Hematopoietic multipotent progenitor cell treated with erythropoietin and hydrocortisone succinate and interleukin-3 and kit ligand, for 4 days (in vitro differentiated cells): ENCODE measurements around the gene TLR1.
A peak's percentile ranks its signal among the peaks of the same experiment; 100 is the strongest.
"Not testable (repeated sequence)": the region's sequence is repeated elsewhere in the genome, so short reads cannot be mapped to it uniquely, and the experiment has no call there.

ENCODE experiments used
- DNase-seq: peaks from one replicate; pipeline ENCODE4 v3.0.0-alpha.2; 2015

Gene TLR1

DNA sequence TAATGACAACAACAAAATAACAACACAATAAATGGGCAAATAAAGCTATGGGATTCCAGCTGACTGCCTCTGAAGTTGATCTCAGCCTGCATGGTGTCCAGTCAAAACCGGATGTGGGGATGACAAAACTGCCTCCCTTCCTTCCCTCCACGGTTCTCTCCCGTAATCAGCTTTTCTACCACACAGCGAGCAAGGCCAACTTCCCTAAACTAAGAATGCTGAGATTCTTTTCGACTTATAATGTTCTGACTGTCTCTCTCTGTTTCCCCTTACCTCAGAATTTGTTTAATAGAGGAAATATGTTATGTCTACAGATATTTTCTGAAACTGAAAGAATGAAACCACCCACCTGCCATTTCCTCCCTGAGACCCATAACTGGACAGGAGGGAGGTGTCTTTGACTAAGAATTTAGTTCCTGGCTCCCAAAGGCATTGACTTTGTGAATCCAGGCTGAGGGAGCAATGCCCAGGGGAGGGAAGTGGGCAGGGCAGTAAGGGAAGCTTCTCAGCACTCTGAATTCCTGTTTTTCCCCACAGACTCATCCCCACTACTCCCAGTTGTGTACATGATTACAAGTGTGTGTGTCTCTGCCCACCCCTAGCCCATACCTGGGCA, 1.0 kb upstream of the TLR1 start:
- peak; percentile 85 for DNase-seq

GRCh38 chr4:38803833-38804653, 548 bp downstream of the TLR1 start:
- DNase-seq, result peak; percentile 24

- no peak for DNase-seq
Measured at GRCh38 chr4:38802561-38803355, 1.8 kb downstream of the TLR1 start.

DNA sequence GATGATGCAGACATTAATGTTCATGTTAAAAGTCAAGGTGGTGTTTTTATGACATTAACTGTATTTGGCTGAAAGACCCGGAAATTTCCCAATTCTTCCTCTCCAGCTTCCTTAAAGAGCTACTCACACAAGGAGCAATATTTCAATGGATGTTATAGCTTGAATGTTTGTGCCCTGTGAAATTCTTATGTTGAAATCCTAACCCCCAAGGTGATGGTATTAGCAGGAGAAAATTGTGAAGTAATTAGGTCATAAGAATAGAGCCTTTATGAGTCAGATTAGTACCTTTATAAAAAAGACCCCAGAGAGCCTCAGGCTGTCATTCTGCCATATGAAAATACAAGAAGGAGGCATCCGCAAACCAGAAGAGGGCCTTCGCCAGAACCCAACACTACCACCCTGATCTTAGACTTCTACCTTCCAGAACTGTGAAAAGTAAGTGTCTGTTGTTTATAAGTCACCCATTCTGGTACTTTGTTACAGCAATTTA, 3.6 kb downstream of the TLR1 start:
- DNase-seq, result no peak

DNA sequence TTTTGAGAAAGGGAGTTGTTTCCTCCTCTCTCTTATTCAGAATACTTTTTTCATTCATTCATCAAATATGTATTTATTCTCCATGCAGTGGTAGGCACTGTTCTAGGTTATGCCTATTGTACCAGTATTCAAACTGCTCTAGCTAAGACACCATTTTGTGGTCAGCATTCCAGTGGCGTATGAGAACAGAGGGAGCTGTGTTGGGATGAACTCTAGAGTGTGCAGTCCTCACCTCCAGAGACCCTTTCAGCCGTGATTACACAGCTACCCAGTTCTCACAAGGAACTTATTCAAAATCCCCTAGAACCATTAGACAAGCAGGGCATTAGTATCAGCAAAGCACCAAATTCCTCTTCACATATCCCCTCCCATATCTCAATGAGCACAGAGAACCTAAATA, 4.2 kb downstream of the TLR1 start:
- no peak for DNase-seq

GRCh38 chr4:38795087-38795486, 9.5 kb downstream of the TLR1 start:
- no peak for DNase-seq

DNA sequence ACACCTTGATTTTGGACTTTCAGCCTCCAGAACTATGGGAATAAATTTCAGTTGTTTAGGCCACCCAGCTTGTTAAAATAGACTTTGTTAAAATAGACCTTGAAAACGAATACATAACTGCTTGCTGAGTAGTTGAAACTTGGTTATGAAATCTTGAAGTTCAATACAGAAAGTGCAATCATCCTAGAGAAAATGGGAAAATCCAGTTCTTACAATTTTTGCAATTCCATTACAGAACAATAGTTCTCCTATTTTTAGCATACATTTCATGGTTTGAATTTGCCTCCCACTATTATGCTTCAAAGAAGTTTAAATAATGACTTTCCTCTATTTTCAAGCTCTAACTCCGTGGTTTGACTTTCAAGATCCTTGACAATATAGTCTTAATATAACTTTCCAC, 10.5 kb downstream of the TLR1 start:
- no peak for DNase-seq

DNA sequence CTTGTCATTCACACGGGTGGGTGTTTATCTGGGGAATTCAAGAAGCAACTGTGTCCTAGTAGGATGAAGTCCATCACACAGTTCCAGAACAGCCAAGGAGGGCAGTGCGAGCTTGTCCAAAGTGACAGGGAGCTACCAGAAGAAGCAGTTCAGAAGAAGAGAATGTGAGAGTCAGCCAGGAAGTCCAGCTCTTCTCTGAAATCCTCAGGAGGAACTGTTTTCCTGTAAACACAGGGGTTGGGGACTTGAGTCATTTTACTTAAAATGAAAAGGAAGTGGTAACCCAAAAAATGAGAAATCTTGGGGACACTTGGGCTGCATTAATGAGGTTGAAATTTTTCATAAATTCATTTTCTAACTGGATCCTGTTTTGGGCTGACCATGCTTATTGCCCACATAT, 13.6 kb downstream of the TLR1 start:
- peak; percentile 35 for DNase-seq

- no peak for DNase-seq
Measured at GRCh38 chr4:38788317-38788716, 16.3 kb downstream of the TLR1 start.

GRCh38 chr4:38787693-38788092, 16.9 kb downstream of the TLR1 start:
- no peak for DNase-seq

DNA sequence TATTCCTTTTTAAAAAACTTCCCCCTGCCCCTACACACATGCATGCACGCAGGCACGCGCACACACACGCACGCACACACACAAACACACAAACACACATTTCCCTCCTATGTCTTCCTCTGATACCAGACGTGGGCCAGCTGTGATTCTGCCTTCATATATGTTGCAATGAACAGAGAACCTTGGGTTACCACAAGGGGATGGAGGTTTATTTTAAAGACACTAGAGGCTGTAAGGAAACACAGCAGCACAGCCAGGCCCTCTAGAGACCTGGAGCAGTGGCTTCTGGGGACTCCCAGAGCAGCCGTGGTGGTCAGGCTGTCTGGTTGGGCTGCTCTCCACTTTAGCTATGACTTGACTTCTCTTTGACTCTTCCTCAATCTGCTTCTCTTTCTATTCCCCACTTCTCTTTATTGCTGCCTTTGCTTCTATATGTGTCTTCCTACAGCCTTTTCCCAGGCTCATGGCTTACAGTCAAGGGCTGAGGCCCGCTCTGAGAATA, 18.6 kb downstream of the TLR1 start:
- peak; percentile 50 for DNase-seq

DNA sequence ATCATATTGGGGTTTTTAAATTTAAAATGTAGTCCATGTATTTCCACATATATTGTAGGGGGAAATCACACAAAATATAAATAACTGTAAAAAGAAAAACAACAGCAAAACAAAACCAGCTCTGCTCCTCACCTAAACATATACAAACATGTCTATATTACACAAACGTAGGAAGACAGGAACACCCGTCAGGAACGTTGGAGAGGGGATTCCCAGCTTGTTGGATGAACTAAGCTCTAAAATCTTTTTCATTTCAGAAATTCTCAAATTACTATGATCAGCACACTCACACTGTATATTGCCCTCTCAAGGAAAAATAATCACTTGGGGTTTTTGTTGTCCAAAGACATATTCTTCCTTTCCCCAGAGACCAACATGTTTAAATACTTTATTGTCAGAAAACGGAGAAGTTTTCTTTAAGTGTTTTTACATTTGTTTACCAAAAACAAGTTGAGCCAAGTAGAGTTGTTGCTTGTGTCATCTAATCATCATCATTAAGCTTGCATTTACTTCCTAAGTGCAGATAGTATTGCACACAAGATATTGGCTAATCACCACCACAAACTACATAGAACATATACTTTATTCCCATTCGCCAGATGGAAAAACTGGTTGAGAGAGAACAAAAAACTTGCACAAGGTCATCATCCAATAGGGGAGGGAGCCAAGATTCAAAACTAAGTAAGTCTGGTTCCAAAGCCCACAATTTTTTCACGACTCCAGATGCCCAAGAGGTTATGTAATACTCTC, 19.4 kb downstream of the TLR1 start:
- DNase-seq, result no peak

GRCh38 chr4:38784141-38784540, 20.4 kb downstream of the TLR1 start:
- DNase-seq, result no peak

DNA sequence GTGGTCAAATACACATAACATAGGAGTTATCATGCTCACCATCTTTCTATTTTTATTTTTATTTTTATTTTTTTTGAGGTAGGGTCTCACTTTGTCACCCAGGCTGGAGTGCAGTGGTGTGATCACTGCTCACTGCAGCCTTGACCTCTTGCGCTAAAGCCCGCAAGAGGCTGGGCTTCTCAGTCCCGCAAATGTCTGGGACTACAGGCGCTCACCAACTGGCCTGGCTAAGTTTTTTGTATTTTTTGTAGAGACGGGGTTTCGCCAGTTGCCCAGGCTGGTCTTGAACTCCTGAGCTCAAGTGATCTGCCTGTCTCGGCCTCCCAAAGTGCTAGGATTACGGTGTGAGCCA, 21.5 kb downstream of the TLR1 start:
- no peak for DNase-seq

- peak; percentile 82 for DNase-seq
Measured at GRCh38 chr4:38782452-38783108, 22.0 kb downstream of the TLR1 start, which contains the start of gene TLR10. Gene TLR10, minus strand, starts transcription at chr4:38782990. Its CDS starts 7,400 bp downstream, at chr4:38775590.

- no peak for DNase-seq
Measured at GRCh38 chr4:38781854-38782261, 22.7 kb downstream of the TLR1 start.

DNA sequence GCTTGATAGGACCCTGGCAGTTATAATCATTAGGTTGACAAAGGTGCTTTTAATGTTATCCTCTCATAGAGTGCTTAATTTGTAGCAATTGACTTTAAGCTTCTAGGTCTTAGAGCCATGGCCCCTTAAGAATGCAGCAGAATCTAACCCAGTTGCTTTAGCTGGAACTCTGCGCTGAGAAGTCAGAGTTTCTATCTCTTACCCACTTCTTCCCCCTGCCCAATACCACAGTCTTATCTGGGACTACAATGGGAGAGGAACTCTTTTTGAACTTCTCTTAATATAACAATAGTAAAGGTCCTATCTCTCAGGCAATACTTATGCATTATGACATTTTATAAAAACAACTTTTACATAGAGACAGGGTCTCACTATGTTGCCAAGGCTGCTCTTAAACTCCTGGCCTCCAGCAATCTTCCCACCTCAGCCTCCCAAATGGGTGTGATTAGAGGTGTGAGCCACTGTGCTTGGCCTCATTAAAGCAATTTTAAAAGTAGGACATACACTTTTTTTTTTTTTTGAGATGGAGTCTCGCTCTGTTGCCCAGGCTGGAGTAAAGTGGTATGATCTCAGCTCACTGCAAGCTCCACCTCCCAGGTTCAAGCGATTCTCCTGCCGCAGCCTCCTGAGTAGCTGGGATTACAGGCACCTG, 23.6 kb downstream of the TLR1 start:
- DNase-seq, result peak; percentile 90

DNA sequence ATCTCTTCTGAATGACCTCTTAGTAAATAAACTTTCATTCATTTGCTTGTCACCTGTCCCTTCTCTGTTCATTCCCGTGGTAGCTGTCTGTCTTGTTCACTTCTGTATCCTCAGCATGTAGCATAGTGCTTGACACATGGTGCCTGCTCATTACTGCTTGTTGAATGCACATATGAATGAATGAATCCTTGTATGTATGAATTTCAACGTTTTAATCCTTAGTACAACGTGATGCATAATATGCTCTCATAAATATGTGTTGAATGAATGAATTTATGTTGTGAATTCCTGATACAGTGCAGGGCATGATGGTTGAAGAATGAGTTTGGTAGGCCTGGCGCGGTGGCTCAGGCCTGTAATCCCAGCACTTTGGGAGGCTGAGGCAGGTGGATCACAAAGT, 24.8 kb downstream of the TLR1 start:
- DNase-seq, result no peak

- DNase-seq, result not testable (repeated sequence)
Measured at GRCh38 chr4:38777925-38778324, 26.7 kb downstream of the TLR1 start.

GRCh38 chr4:38775326-38775725, 29.3 kb downstream of the TLR1 start:
- no peak for DNase-seq

- DNase-seq, result peak; percentile 56
Measured at GRCh38 chr4:38774181-38774955, 30.2 kb downstream of the TLR1 start.
